GM23338 (cell line): ENCODE data around the gene THSD7A.

Experiments used
- CREB1 ChIP-seq: fragments of 250-450 bp; sonication (Bioruptor Pico); IDR thresholded peaks from 2 replicates; pipeline ENCODE4 v1.5.0; 2020; ENCODE audit warnings: low read depth, mild to moderate bottlenecking, moderate library complexity
- CTCF ChIP-seq, 2 experiments: fragments of 200-600 bp in 1 of 2; sonication (generic) in 1 of 2; conservative IDR thresholded peaks; 2 replicates each; pipeline versions ENCODE4 v1.5.1 to v1.6.1; 2016 to 2017; ENCODE audit warnings: antibody characterized with exemption in 2 of 2, low read depth in 2 of 2, mild to moderate bottlenecking in 2 of 2, moderate library complexity in 1 of 2
- EZH2 ChIP-seq: fragments of 200-600 bp; sonication (generic); IDR thresholded peaks from one replicate; pipeline ENCODE4 v1.8.0; 2017; ENCODE audit warnings: antibody characterized with exemption, mild to moderate bottlenecking, low read depth; ENCODE audit not compliant: unreplicated experiment
- EZH2phosphoT487 ChIP-seq: fragments of 200-600 bp; sonication (generic); IDR thresholded peaks from one replicate; pipeline ENCODE4 v1.8.1; 2018; ENCODE audit warnings: antibody characterized with exemption; ENCODE audit not compliant: unreplicated experiment
- JUNB ChIP-seq: IDR thresholded peaks from one replicate; pipeline ENCODE4 v1.6.1; 2016; ENCODE audit warnings: antibody characterized with exemption; ENCODE audit not compliant: unreplicated experiment
- NANOG ChIP-seq: IDR thresholded peaks from 2 replicates; pipeline ENCODE4 v1.6.1; 2016; ENCODE audit warnings: antibody characterized with exemption, borderline replicate concordance
- POLR2AphosphoS5 ChIP-seq: IDR thresholded peaks from 2 replicates; pipeline ENCODE4 v1.6.1; 2016; ENCODE audit warnings: antibody characterized with exemption, low read depth
- REST ChIP-seq: IDR thresholded peaks from one replicate; pipeline ENCODE4 v1.6.1; 2018; ENCODE audit warnings: antibody characterized with exemption; ENCODE audit not compliant: unreplicated experiment
- STAT1 ChIP-seq: IDR thresholded peaks from one replicate; pipeline ENCODE4 v1.6.1; 2016; ENCODE audit warnings: antibody characterized with exemption; ENCODE audit not compliant: unreplicated experiment
- ZNF331 ChIP-seq: fragments of 250-450 bp; sonication (Bioruptor Pico); IDR thresholded peaks from 2 replicates; pipeline ENCODE4 v1.5.0; 2020; ENCODE audit warnings: low read depth, mild to moderate bottlenecking, moderate library complexity

- TF ChIP-seq POLR2AphosphoS5 (no peak), CTCF (conservative IDR thresholded peaks at IDR 0.05; ENCODE audit: low read depth in 2 of 2) (no peak), EZH2 (no peak), JUNB (no peak), CREB1 (CRISPR knock-in tag) (no peak), ZNF331 (CRISPR knock-in tag) (no peak), EZH2phosphoT487 (no peak), REST (no peak), STAT1 (no peak), NANOG (no peak)
These were observed 465.9 kb downstream of the THSD7A start for GRCh38 chr7:11366118-11366517.
